Activated CD8-positive, alpha-beta T cell treated with anti-CD3 and anti-CD28 coated beads for 36 hours (primary cell): ENCODE results near the gene COG7. TPM values are rescaled to one million over a fixed set of nuclear protein-coding genes. Genes with fewer than 3 reads are reported as not detected.

ENCODE experiments used
- ATAC-seq: fragments of 200-7000 bp; cut with Tn5 transposase; one replicate; pipeline ENCODE4 v1.10.0; 2021; ENCODE audit warnings: mild to moderate bottlenecking, moderate library complexity
- CTCF ChIA-PET: fragments of 350-600 bp; sonication (Branson Sonifier 250); formaldehyde crosslinking; loops from one replicate; lab custom pipeline; 2021; ENCODE audit warnings: antibody characterized with exemption; lab: Charles Lee
- POLR2A ChIA-PET: fragments of 350-600 bp; sonication (Branson Sonifier 250); formaldehyde crosslinking; loops from one replicate; lab custom pipeline; 2021; ENCODE audit warnings: antibody characterized with exemption; lab: Charles Lee
- DNase-seq: peaks from one replicate; pipeline ENCODE4 v3.0.0-alpha.2; 2020
- H3K27ac Mint-ChIP-seq: one replicate; pipeline ENCODE4 v1.8.0; 2021; ENCODE audit warnings: mild to moderate bottlenecking, mixed read lengths
- H3K27me3 Mint-ChIP-seq: one replicate; pipeline ENCODE4 v1.8.0; 2021; ENCODE audit warnings: mixed read lengths
- H3K36me3 Mint-ChIP-seq: one replicate; pipeline ENCODE4 v1.8.0; 2021; ENCODE audit warnings: low read depth, mixed read lengths
- H3K4me1 Mint-ChIP-seq: one replicate; pipeline ENCODE4 v1.8.0; 2021; ENCODE audit warnings: low read depth, mixed read lengths
- H3K4me3 Mint-ChIP-seq: one replicate; pipeline ENCODE4 v1.8.0; 2021; ENCODE audit warnings: mild to moderate bottlenecking, moderate library complexity, mixed read lengths
- H3K9me3 Mint-ChIP-seq: one replicate; pipeline ENCODE4 v1.8.0; 2021; ENCODE audit warnings: mixed read lengths
- intact Hi-C: fragments of 100-400 bp; cut with micrococcal nuclease; formaldehyde crosslinking; loops from one replicate; pipeline ENCODE4 v1.10.0; 2022
- total RNA-seq, 2 experiments: library from RNA; stranded (reverse); gene quantifications; one replicate each; pipeline ENCODE4 v1.2.3, GENCODE V29; 2021
- TF ChIP-seq, protein P1 (sequence below): fragments of 200-600 bp; IDR thresholded peaks from one replicate; pipeline ENCODE4 v1.8.0; 2022; ENCODE audit warnings: antibody characterized with exemption, mild to moderate bottlenecking

Gene COG7
- total RNA-seq, 2 experiments from 2014 or later = 16.4 to 16.7 TPM

DNA sequence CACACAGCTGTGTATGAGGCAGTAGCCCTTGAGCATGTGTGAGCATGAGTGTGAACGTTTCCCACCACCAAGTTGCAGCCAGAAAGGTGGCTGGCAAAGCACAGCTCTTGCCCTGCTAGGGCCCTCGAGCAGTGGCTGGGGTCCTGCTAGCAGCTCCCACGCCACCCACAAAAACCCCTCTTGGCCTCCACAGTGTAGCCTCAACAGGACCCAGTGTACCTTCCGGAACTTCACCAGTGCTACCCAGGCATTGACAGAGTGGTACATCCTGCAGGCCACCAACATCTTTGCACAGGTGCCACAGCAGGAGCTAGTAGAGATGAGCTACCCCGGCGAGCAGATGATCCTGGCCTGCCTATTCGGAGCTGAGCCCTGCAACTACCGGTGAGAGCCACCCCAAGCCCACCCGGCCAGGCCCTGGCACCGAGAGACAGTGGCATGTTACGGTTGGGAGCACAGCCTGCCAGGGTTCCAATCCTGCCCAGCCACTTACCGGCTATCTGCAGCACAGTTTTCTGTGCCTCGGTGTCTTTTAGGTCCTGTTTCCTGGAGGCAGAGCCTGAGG lies 97.8 kb downstream of the COG7 start:
- Mint-ChIP-seq H3K27ac (no peak overlapping the region), H3K9me3 (peaks cover 1% of the 10 kb centered on the region), H3K4me1 (no peaks in the 10 kb centered on the region), H3K27me3 (peaks cover 4% of the 10 kb centered on the region), H3K36me3 (no peaks in the 10 kb centered on the region), H3K4me3 (no peak overlapping the region)
- ChIA-PET POLR2A (no interaction called here), CTCF (interaction anchor here (1.4 kb wide), 2 partner anchors 14 to 81 kb away, joined by 3 read pairs; no protein-coding TSS in a partner anchor)
- no peak for ATAC-seq
- intact Hi-C loops = no loop called here
- DNase-seq = no peak
- TF ChIP-seq, protein P1, sequence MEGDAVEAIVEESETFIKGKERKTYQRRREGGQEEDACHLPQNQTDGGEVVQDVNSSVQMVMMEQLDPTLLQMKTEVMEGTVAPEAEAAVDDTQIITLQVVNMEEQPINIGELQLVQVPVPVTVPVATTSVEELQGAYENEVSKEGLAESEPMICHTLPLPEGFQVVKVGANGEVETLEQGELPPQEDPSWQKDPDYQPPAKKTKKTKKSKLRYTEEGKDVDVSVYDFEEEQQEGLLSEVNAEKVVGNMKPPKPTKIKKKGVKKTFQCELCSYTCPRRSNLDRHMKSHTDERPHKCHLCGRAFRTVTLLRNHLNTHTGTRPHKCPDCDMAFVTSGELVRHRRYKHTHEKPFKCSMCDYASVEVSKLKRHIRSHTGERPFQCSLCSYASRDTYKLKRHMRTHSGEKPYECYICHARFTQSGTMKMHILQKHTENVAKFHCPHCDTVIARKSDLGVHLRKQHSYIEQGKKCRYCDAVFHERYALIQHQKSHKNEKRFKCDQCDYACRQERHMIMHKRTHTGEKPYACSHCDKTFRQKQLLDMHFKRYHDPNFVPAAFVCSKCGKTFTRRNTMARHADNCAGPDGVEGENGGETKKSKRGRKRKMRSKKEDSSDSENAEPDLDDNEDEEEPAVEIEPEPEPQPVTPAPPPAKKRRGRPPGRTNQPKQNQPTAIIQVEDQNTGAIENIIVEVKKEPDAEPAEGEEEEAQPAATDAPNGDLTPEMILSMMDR = no peak

DNA sequence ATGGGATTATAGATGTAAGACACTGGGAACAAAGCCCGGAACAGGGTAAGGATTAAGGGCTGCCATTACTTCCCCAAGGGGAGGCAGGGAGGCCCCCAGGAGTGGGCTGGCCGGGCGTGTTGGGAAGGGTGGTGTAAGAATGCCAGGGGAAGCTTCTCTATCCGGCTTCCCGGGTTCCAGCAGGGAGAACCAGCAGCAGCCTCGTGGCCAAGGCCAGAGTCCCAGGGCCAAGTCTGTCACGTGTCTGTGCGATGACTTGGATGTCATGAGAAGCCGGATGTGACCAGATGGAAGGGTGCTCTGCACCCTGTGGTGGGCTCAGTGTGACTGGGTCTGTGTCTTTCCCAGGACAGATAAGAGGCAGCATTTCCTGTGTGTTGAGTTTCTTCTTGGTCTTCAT lies 98.7 kb downstream of the COG7 start:
- ATAC-seq = no peak

GRCh38 chr16:23353440-23353839 lies 99.5 kb downstream of the COG7 start:
- intact Hi-C loops = no loop called here
- TF ChIP-seq, protein P1 = no peak
- DNase-seq = no peak
- Mint-ChIP-seq H3K4me1 (no peaks in the 10 kb centered on the region), H3K9me3 (peaks cover 1% of the 10 kb centered on the region), H3K27me3 (peaks cover 6% of the 10 kb centered on the region), H3K4me3 (no peak overlapping the region), H3K36me3 (no peaks in the 10 kb centered on the region), H3K27ac (no peak overlapping the region)
- ATAC-seq = no peak
- CTCF ChIA-PET = no interaction called here
- POLR2A ChIA-PET = no interaction called here

More for the DNA sequence above, 98.7 kb downstream of the COG7 start:
- intact Hi-C loops = no loop called here
- Mint-ChIP-seq H3K27ac (no peak overlapping the region), H3K27me3 (peaks cover 4% of the 10 kb centered on the region), H3K4me3 (no peak overlapping the region), H3K9me3 (peaks cover 1% of the 10 kb centered on the region), H3K4me1 (no peaks in the 10 kb centered on the region), H3K36me3 (no peaks in the 10 kb centered on the region)
- POLR2A ChIA-PET = no interaction called here
- CTCF ChIA-PET = no interaction called here
- DNase-seq = no peak
- TF ChIP-seq, protein P1 = no peak

- ATAC-seq (no peak), DNase-seq (no peak)
- Mint-ChIP-seq H3K27ac (no peak overlapping the region), H3K36me3 (no peaks in the 10 kb centered on the region), H3K4me3 (no peak overlapping the region), H3K27me3 (peaks cover 7% of the 10 kb centered on the region), H3K4me1 (no peaks in the 10 kb centered on the region), H3K9me3 (peaks cover 1% of the 10 kb centered on the region)
- CTCF ChIA-PET = no interaction called here
- TF ChIP-seq, protein P1 = no peak
- POLR2A ChIA-PET = interaction anchor here (0.7 kb wide), 1 partner anchor 28 kb away, joined by 3 read pairs; no protein-coding TSS in a partner anchor
- intact Hi-C loops = no loop called here
These were observed 101.6 kb downstream of the COG7 start for GRCh38 chr16:23351360-23351759.

DNA sequence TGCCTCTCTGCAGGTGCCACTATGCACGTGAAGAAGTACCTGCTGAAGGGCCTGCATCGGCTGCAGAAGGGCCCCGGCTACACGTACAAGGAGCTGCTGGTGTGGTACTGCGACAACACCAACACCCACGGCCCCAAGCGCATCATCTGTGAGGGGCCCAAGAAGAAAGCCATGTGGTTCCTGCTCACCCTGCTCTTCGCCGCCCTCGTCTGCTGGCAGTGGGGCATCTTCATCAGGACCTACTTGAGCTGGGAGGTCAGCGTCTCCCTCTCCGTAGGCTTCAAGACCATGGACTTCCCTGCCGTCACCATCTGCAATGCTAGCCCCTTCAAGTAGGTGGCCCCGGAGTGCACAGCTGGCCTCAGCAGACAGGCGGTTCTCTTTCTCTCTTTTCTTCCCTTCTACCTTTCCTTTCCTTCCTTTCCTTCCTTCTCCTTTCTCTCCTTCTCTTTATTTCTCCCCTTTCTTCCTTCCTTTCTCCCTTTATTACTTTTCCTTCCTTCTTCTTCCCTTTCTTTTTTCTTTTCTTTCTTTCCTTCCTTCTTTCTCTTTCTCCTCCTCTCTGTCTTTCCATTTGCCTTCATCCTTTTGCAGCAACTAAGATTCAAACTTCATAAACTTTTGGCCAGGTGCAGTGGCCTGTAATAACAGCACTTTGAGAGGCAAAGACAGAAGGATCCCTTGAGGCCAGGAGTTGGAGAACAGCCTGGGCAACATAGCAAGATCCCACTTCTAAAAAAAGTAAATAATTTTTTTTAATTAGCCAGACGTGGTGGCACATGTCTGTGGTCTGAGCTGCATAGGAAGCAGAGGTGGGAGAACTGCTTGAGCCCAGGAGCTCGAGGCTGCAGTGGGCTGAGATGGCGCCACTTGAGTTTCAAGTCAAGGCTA lies 104.2 kb downstream of the COG7 start:
- Mint-ChIP-seq H3K9me3 (peaks cover 1% of the 10 kb centered on the region), H3K36me3 (no peaks in the 10 kb centered on the region), H3K4me1 (no peaks in the 10 kb centered on the region), H3K27me3 (peaks cover 3% of the 10 kb centered on the region), H3K4me3 (no peak overlapping the region), H3K27ac (no peak overlapping the region)
- ChIA-PET CTCF (no interaction called here), POLR2A (no interaction called here)
- intact Hi-C loops = no loop called here
- TF ChIP-seq, protein P1 = peak; percentile 19
- ATAC-seq (no peak), DNase-seq (peak; percentile 3)
